NB4 (cell line): ENCODE data around the gene C22orf39.
A peak's percentile ranks its signal among the peaks of the same experiment; 100 is the strongest.

Experiments
- DNase-seq: peaks from one replicate; pipeline ENCODE4 v3.0.0; 2010; ENCODE audit warnings: low read depth
- H3K4me3 ChIP-seq: one replicate; pipeline ENCODE4 v1.5.1; 2011; ENCODE audit warnings: mild to moderate bottlenecking, low read depth, low read length, moderate library complexity
- CTCF ChIP-seq: IDR thresholded peaks from one replicate; pipeline ENCODE4 v1.5.1; 2012; ENCODE audit warnings: low read depth, low read length
- MAX ChIP-seq: IDR thresholded peaks from 2 replicates; pipeline ENCODE4 v1.6.1; 2011; ENCODE audit warnings: low read depth, low read length
- MYC ChIP-seq: IDR thresholded peaks from 2 replicates; pipeline ENCODE4 v1.6.1; 2011; ENCODE audit warnings: low read depth, low read length
- POLR2A ChIP-seq: IDR thresholded peaks from 2 replicates; pipeline ENCODE4 v1.6.1; 2011; ENCODE audit warnings: mild to moderate bottlenecking; ENCODE audit not compliant: insufficient read length; ENCODE audit errors: extremely low read depth

The C22orf39 gene

GRCh38 chr22:19447330-19448075, at the start of gene C22orf39:
Gene C22orf39, minus strand, starts transcription at chr22:19447711. Its CDS starts 23 bp downstream, at chr22:19447688.
- peak within 1 kb of the TSS; percentile 88 for H3K4me3 ChIP-seq
- peak; percentile 48; the same call in 1 of the 2 replicates for TF ChIP-seq MYC
- TF ChIP-seq CTCF: no peak
- TF ChIP-seq POLR2A: peak; percentile 72
- TF ChIP-seq MAX: peak; percentile 64
- peak; percentile 92 for DNase-seq

GRCh38 chr22:19497245-19497644, 49.7 kb upstream of the C22orf39 start:
- TF ChIP-seq MYC (no peak), MAX (no peak), CTCF (no peak), POLR2A (no peak)
- DNase-seq: no peak
- no peak overlapping the region for H3K4me3 ChIP-seq

- TF ChIP-seq CTCF (no peak), MAX (no peak), MYC (no peak), POLR2A (no peak)
- H3K4me3 ChIP-seq: no peak overlapping the region
- DNase-seq: no peak
Measured at GRCh38 chr22:19496324-19496630, 48.8 kb upstream of the C22orf39 start.

- no peak overlapping the region for H3K4me3 ChIP-seq
- no peak for TF ChIP-seq MAX
- no peak for TF ChIP-seq MYC
- no peak for TF ChIP-seq POLR2A
- no peak for TF ChIP-seq CTCF
- DNase-seq: peak; percentile 50
Measured at GRCh38 chr22:19495562-19496323, 48.2 kb upstream of the C22orf39 start.

- no peak for TF ChIP-seq POLR2A
- TF ChIP-seq MAX: no peak
- no peak for TF ChIP-seq MYC
- DNase-seq: no peak
- no peak overlapping the region for H3K4me3 ChIP-seq
Measured at GRCh38 chr22:19494676-19495173, 47.2 kb upstream of the C22orf39 start.
